GM12878 (cell line): ENCODE data around the gene GAL3ST2. TPM values are rescaled to one million over a fixed set of nuclear protein-coding genes. Genes with fewer than 3 reads are reported as not detected.

Experiments used
- ATAC-seq: fragments of 200-7000 bp; cut with Tn5 transposase; 3 replicates; pipeline ENCODE4 v1.9.1; 2020; ENCODE audit warnings: mild to moderate bottlenecking, moderate library complexity
- BruUV-seq: library from RNA; stranded (reverse); fragments of 400-500 nt; replicated peaks from 2 replicates; lab custom pipeline; 2021; lab: Mats Ljungman, UMichigan
- CTCF ChIA-PET: fragments of 300-600 bp; sonication (Branson Sonifier 250); formaldehyde crosslinking; extraction: SDS; loops from one replicate; lab custom pipeline; 2021; ENCODE audit warnings: inconsistent platforms; lab: Yijun Ruan, JAX
- POLR2A ChIA-PET: fragments of 350-600 bp; formaldehyde crosslinking; extraction: SDS; loops from one replicate; lab custom pipeline; 2021; ENCODE audit warnings: inconsistent platforms; lab: Charles Lee
- RAD21 ChIA-PET: fragments of 300-600 bp; sonication (Branson Sonifier 250); formaldehyde crosslinking; loops from one replicate; lab custom pipeline; 2023; ENCODE audit warnings: antibody characterized with exemption; ENCODE audit not compliant: unreplicated experiment; lab: Charles Lee
- SMC1A ChIA-PET: fragments of 300-600 bp; sonication (Branson Sonifier 250); formaldehyde crosslinking; loops from one replicate; lab custom pipeline; 2023; ENCODE audit not compliant: unreplicated experiment, uncharacterized antibody; lab: Charles Lee
- DNase-seq: peaks from one replicate; pipeline ENCODE4 v3.0.0-alpha.2; 2011; ENCODE audit warnings: low read depth, low spot score
- FAIRE-seq: peaks from 3 replicates; lab custom pipeline; 2011; peaks lifted over from hg19 to GRCh38; lab: Jason Lieb, UNC
- H2AFZ ChIP-seq: 2 replicates; pipeline ENCODE4 v1.6.0; 2011; ENCODE audit warnings: low read depth, low read length, control low read depth; ENCODE audit not compliant: control insufficient read depth
- H3K27ac ChIP-seq: 2 replicates; pipeline ENCODE4 v1.5.1; 2011; ENCODE audit warnings: control low read depth; ENCODE audit not compliant: control insufficient read depth, insufficient read depth
- H3K27me3 ChIP-seq, 2 experiments: replicated peaks in 1 of 2; 2 replicates each; pipeline versions ENCODE4 v1.6.0 to v1.6.1; 2011; ENCODE audit warnings: low read length in 1 of 2; ENCODE audit not compliant: control insufficient read depth in 2 of 2, insufficient read depth in 2 of 2
- H3K36me3 ChIP-seq, 2 experiments: 2 replicates each; pipeline ENCODE4 v1.5.1; 2011; ENCODE audit warnings: low read length in 1 of 2; ENCODE audit not compliant: control insufficient read depth in 2 of 2, insufficient read depth in 2 of 2
- H3K4me1 ChIP-seq: 2 replicates; pipeline ENCODE4 v1.6.1; 2011; ENCODE audit warnings: mild to moderate bottlenecking, low read length, moderate library complexity, mixed read lengths; ENCODE audit not compliant: control insufficient read depth, insufficient read depth
- H3K4me2 ChIP-seq: 2 replicates; pipeline ENCODE4 v1.6.0; 2011; ENCODE audit warnings: control low read depth; ENCODE audit not compliant: control insufficient read depth, insufficient read depth
- H3K4me3 ChIP-seq: fragments of 200-600 bp; sonication (generic); 2 replicates; pipeline ENCODE4 v1.5.1; 2016
- H3K79me2 ChIP-seq: 2 replicates; pipeline ENCODE4 v1.6.0; 2011; ENCODE audit warnings: low read length; ENCODE audit not compliant: control insufficient read depth, insufficient read depth
- H3K9ac ChIP-seq: 2 replicates; pipeline ENCODE4 v1.8.0; 2011; ENCODE audit warnings: low read length, control low read depth, mixed read lengths; ENCODE audit not compliant: control insufficient read depth, insufficient read depth
- H3K9me3 ChIP-seq: replicated peaks from 3 replicates; pipeline ENCODE4 v1.5.1; 2011; ENCODE audit warnings: mild to moderate bottlenecking, low read length; ENCODE audit not compliant: control insufficient read depth, insufficient read depth
- H4K20me1 ChIP-seq: 2 replicates; pipeline ENCODE4 v1.6.0; 2011; ENCODE audit not compliant: control insufficient read depth, insufficient read depth
- ATF2 ChIP-seq: IDR thresholded peaks from 2 replicates; pipeline ENCODE4 v1.6.1; 2012; ENCODE audit warnings: low read length, inconsistent platforms
- HDGF ChIP-seq: fragments of 450-650 bp; IDR thresholded peaks from 2 replicates; pipeline ENCODE4 v1.6.1; 2016; ENCODE audit warnings: antibody characterized with exemption
- IRF5 ChIP-seq: fragments of 450-650 bp; IDR thresholded peaks from 2 replicates; pipeline ENCODE4 v1.6.1; 2017; ENCODE audit warnings: borderline replicate concordance
- MYB ChIP-seq: fragments of 150-350 bp; IDR thresholded peaks from 2 replicates; pipeline ENCODE4 v1.6.1; 2014; ENCODE audit warnings: mild to moderate bottlenecking, low read depth, low read length, borderline replicate concordance
- SKIL ChIP-seq: fragments of 450-650 bp; IDR thresholded peaks from 2 replicates; pipeline ENCODE4 v1.6.1; 2017; ENCODE audit warnings: mild to moderate bottlenecking, low read depth, inconsistent platforms; ENCODE audit not compliant: poor library complexity, severe bottlenecking
- SREBF2 ChIP-seq: IDR thresholded peaks from 2 replicates; pipeline ENCODE4 v1.6.1; 2012; ENCODE audit warnings: mild to moderate bottlenecking, low read length
- TARDBP ChIP-seq: IDR thresholded peaks from 2 replicates; pipeline ENCODE4 v1.6.1; 2016; ENCODE audit warnings: borderline replicate concordance
- YY1 ChIP-seq: IDR thresholded peaks from 2 replicates; pipeline ENCODE4 v1.6.1; 2011; ENCODE audit warnings: low read depth, mild to moderate bottlenecking, low read length
- ZBTB33 ChIP-seq: fragments of 450-650 bp; IDR thresholded peaks from 2 replicates; pipeline ENCODE4 v1.6.1; 2017; ENCODE audit warnings: mild to moderate bottlenecking
- ZNF592 ChIP-seq: fragments of 450-650 bp; IDR thresholded peaks from 2 replicates; pipeline ENCODE4 v1.6.1; 2017; ENCODE audit warnings: mild to moderate bottlenecking, moderate library complexity
- WGBS: methylation state at CpG from one replicate; pipeline ENCODE4 v1.1.6; 2016; ENCODE audit warnings: low lambda C conversion rate; ENCODE audit not compliant: insufficient replicate concordance, insufficient coverage; ENCODE audit errors: missing lambda C conversion rate; 5-methylcytosine and 5-hydroxymethylcytosine counted together
- in situ Hi-C: fragments of 300-500 bp; cut with MboI; formaldehyde crosslinking; loops from 9 replicates; pipeline ENCODE4 v1.14.3; 2018; ENCODE audit warnings: mixed read lengths
- intact Hi-C: fragments of 100-400 bp; cut with micrococcal nuclease; formaldehyde crosslinking; loops from one replicate; pipeline ENCODE4 v1.14.2; 2022; ENCODE audit not compliant: unreplicated experiment
- polyA plus RNA-seq, 11 experiments: library from polyadenylated mRNA; depleted of rRNA in 4 of 11; unstranded in 6 of 11; stranded (reverse) in 5 of 11; fragments of >200 nt; fragmentation: Nextera tagmentation in 4 of 11; fragmentation: Illumina TruSeq in 1 of 11; extraction: Ambion mirVana in 4 of 11; extraction: Trizol in 1 of 11; gene quantifications; 1 replicate in 1 of 11; 2 replicates in 10 of 11; pipeline versions ENCODE4 v1.2.1 to v1.2.3, GENCODE V29; 2011 to 2016; ENCODE audit warnings: inconsistent platforms in 2 of 11, missing spikeins in 2 of 11, low read depth in 1 of 11
- total RNA-seq, 4 experiments: library from RNA; depleted of rRNA in 3 of 4; stranded (reverse); fragments of >200 nt in 3 of 4; fragmentation: Illumina TruSeq in 1 of 4; extraction: Trizol in 1 of 4; gene quantifications; 2 replicates each; pipeline versions ENCODE4 v1.2.1 to v1.2.3, GENCODE V29; 2013 to 2021

Gene GAL3ST2
- total and polyA plus RNA-seq, 10 of the 15 experiments (the other 5 are each of a cell fraction or from before 2014, with no cell fraction given), result 0.09 to 0.36 (median 0.11) TPM; not detected in 7

- BruUV-seq, result no TSS peak
- no peak overlapping the region for H3K9ac ChIP-seq
- intact Hi-C loops, result no loop called here
- peaks cover 5% of the 10 kb centered on the region; the same call in 1 of the 2 replicates for H3K4me1 ChIP-seq
- no peak for DNase-seq
- no peaks in the 10 kb centered on the region; the same call in 2 of the 3 replicates for H3K9me3 ChIP-seq
- ChIA-PET RAD21 (no interaction called here), SMC1A (no interaction called here), CTCF (no interaction called here), POLR2A (no interaction called here)
- no peak for ATAC-seq
- H3K79me2 ChIP-seq, result peaks cover 3% of the 10 kb centered on the region; the same call in 1 of the 2 replicates
- no peaks in the 10 kb centered on the region for H3K27me3 ChIP-seq
- no peak overlapping the region for H3K4me2 ChIP-seq
- TF ChIP-seq TARDBP, result no peak
- TF ChIP-seq SREBF2, result no peak
- no peak for TF ChIP-seq YY1
- TF ChIP-seq ZNF592, result no peak
- TF ChIP-seq ATF2, result no peak
- TF ChIP-seq HDGF, result no peak
- TF ChIP-seq IRF5, result no peak
- TF ChIP-seq MYB, result no peak
- no peak for TF ChIP-seq ZBTB33
- no peak for TF ChIP-seq SKIL
- FAIRE-seq, result no peak
- H3K4me3 ChIP-seq, result no peak overlapping the region
- no peak overlapping the region for H2AFZ ChIP-seq
- 75% methylated on average over 14 of the region's 16 CpGs for WGBS
- H3K27ac ChIP-seq, result no peak overlapping the region
- in situ Hi-C loops, result no loop called here
- peaks cover 2 to 10% of the 10 kb centered on the region in 2 experiments for H3K36me3 ChIP-seq
- H4K20me1 ChIP-seq, result no peaks in the 10 kb centered on the region
Measured at GRCh38 chr2:241743620-241744019, 33.0 kb upstream of the GAL3ST2 start.
